Ovary (tissue), 3 donors: Measurements from ENCODE around the gene BGN.

ENCODE experiments used
- EP300 ChIP-seq: sonication (generic); formaldehyde crosslinking; IDR thresholded peaks from one replicate; pipeline ENCODE4 v1.6.1; 2017; ENCODE audit warnings: antibody characterized with exemption
- TF ChIP-seq, protein P1 (sequence below), 3 donors: fragments of 450-650 bp in 2 of 3; fragments of 200-600 bp in 1 of 3; IDR thresholded peaks; one replicate each; pipeline versions ENCODE4 v1.5.1 to v1.8.0; 2016 to 2022; ENCODE audit warnings: antibody characterized with exemption in 3 of 3, mild to moderate bottlenecking in 1 of 3
- donor health status: DM: no; HTN: no; CAD: no.

GRCh38 chrX:153515435-153515834 lies 20.7 kb downstream of the BGN start:
- TF ChIP-seq, protein P1, sequence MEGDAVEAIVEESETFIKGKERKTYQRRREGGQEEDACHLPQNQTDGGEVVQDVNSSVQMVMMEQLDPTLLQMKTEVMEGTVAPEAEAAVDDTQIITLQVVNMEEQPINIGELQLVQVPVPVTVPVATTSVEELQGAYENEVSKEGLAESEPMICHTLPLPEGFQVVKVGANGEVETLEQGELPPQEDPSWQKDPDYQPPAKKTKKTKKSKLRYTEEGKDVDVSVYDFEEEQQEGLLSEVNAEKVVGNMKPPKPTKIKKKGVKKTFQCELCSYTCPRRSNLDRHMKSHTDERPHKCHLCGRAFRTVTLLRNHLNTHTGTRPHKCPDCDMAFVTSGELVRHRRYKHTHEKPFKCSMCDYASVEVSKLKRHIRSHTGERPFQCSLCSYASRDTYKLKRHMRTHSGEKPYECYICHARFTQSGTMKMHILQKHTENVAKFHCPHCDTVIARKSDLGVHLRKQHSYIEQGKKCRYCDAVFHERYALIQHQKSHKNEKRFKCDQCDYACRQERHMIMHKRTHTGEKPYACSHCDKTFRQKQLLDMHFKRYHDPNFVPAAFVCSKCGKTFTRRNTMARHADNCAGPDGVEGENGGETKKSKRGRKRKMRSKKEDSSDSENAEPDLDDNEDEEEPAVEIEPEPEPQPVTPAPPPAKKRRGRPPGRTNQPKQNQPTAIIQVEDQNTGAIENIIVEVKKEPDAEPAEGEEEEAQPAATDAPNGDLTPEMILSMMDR (IDR thresholded peaks at IDR 0.05) = no peak
- no peak for TF ChIP-seq EP300
